GM21367 (cell line): ENCODE results near the gene GRID2.
"Not testable (repeated sequence)": the region's sequence is repeated elsewhere in the genome, so short reads cannot be mapped to it uniquely, and the experiment has no call there.

Experiments used
- ATAC-seq: cut with Tn5 transposase; IDR thresholded peaks from one replicate; pipeline ENCODE4 v1.9.1; 2021; ENCODE audit not compliant: unreplicated experiment

GRID2 gene

DNA sequence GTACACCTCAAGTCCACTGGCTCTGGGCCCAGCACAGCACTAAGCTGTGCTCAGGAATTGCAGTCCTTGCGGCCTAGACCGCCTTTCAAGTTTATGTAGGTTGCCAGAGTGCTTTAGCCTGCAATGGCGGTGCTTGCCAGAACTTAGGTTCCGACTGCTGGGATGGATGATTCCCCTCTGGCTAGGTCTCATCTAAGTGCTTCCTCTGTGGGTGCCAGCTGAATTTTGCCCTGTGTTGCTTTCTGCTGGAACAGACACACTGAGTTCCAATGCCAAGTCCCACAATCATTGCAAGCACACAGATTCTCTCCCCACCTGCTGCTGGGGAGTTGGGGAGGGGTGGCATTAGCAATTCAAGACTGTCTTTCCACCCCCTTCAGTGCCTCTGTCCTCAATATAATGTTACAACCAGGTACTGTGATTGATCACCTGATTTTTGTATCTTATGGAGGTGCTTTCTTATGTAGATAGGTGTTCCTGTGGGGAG is 129.5 kb downstream of the GRID2 start:
- ATAC-seq = no peak

DNA sequence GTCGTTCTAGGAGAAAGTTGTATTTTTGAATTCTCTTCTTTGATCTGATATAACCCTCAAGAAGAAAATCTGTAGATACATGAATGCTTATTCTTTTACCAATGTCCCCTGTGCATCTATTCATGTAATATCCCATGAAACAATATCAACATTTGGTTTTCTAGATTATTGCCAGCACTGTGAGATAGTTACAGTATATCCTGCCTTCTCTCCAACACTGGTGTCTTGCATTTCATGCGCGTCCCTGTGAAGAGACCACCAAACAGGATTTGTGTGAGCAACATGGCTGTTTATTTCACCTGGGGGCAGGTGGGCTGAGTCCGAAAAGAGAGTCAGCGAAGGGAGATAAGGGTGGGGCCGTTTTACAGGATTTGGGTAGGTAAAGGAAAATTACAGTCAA is 135.0 kb downstream of the GRID2 start:
- not testable (repeated sequence) for ATAC-seq

DNA sequence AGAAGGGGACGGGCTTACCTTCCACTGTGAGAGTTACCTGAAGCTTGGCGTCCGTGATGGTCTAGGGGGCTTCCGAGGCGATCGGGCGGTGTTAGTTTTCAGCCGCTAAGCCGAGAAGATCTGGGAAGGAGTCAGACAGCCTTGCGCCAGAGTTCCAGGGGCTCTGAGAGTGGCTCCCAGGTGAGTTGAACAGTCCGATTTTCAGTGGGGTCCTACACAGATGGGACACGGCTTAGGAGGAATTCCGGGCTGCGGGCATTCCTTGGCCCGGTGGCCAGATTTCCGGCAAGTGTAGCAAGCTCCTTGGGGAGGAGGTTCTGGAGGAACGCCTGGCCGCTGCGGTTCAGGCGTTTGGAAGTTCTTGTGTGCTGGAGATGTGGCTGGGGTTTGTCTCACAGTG is 138.4 kb downstream of the GRID2 start:
- ATAC-seq = not testable (repeated sequence)

DNA sequence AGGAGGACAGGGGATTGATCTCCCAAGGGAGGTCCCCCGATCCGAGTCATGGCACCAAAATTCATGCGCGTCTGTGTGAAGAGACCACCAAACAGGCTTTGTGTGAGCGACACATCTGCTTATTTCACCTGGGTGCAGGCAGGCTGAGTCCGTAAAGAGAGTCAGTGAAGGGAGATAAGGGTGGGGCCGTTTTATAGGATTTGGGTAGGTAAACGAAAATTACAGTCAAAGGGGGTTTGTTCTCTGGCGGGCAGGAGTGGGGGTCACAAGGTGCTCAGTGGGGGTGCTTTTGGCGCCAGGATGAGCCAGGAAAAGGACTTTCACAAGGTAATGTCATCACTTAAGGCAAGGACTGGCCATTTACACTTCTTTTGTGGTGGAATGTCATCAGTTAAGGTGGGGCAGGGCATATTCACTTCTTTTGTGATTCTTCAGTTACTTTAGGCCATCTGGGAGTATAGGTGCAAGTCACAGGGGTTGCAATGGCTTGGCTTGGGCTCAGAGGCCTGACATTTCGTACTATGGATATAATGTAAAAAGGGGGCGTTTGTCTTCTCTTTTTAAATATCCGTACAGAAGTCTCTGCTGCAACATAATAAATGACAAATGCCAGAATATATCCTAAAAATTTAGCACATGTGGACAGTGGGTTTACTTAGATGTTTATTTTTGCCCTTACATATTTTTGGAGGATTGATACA is 140.5 kb downstream of the GRID2 start:
- ATAC-seq = not testable (repeated sequence)

DNA sequence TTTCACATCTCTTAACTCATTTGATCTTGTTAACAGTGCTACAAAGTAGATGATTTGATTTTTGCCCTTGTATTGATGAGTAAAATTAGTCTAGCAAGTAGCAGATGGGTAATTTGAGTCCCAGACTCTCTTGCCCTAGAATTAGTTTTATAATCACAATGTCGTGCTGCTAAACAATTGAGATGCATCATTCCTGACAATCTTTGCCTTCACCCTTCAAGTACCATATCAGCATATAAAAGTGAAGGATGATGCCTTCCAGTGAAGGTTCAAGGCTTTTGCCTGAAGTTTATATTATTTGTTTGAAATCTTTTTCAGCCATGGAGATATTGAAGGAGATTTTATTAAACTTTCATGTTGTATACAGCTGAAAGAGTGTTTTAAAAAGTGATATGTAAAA is 141.4 kb downstream of the GRID2 start:
- ATAC-seq = no peak

DNA sequence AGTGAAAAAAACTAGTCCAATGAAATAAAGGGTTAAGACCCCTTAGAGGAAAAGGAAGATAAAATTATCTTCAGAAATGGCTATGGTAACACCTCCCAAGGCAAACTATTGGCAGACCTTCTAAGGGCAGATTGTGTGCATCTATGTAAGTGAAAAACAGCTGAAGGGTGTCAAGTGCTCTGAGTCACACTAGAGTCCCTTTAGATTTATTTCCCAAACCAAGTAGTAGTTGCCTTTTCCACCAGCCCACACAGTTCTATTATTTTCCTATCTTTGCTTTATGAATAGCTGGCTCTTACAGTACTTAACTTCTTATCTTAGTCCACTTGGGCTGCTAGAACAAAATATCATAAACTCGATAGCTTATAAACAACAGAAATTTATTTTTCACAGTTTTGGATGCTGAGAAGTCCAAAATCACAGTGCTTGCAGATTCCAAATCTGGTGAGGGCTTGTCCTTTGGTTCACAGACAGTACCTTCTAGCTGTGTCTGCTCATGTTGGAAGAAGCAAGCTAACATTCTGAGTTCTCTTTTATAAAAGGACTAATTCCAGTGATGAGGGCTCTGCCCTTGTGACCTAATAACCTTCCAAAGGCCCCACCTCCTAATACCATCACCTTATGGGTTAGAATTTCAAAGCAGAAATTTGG is 143.6 kb downstream of the GRID2 start:
- no peak for ATAC-seq

DNA sequence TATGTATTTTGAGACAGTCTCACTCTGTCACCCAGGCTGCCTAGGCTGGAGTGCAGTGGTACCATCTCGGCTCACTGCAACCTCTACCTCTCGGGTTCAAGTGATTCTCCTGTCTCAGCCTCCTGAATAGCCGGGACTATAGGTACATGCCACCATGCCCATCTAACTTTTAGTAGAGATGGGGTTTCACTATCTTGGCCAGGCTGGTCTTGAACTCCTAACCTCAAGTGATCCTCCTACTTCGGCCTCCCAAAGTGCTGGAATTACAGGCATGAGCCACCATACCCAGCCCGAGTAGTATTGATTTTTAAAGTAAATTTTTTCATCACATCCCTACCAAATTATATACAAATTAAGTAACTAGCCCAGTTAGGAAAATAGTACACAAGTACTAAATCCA is 144.4 kb downstream of the GRID2 start:
- ATAC-seq = not testable (repeated sequence)

DNA sequence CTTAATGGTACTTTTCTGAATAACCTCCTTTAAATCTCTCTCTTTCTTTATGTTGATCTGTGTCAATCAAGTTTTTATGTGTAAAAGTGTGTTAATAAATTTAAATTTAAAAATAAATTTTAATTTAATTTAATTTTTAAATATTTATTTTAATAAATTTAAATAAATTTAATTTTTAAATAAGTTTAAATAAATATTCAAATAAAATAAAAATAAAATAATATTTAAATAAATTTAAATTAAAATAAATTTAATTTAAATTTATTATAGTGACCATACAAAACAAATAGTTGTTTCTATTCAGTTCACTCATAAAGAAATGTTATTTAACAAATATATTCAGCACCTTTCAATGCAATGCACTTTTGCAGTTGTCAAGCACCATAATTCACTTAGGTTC is 146.9 kb downstream of the GRID2 start:
- ATAC-seq = no peak

DNA sequence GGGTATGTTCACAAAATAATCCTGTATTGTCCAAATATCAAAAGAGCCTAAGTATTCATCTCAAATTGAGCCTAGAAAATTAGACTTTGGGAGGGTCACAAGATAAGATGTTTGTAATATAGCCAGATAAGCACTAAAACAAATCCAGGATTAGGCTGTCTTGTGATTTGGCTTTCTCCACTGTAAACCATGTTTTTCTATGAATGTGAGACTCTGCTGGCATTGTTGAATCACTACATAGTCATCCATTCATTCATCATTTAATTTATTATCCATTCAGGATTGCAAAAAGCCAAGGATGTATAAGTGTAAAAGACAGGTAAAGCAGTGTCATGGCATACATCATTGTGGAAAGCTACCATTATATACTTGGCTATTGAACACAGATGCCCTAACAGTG is 148.0 kb downstream of the GRID2 start:
- no peak for ATAC-seq

DNA sequence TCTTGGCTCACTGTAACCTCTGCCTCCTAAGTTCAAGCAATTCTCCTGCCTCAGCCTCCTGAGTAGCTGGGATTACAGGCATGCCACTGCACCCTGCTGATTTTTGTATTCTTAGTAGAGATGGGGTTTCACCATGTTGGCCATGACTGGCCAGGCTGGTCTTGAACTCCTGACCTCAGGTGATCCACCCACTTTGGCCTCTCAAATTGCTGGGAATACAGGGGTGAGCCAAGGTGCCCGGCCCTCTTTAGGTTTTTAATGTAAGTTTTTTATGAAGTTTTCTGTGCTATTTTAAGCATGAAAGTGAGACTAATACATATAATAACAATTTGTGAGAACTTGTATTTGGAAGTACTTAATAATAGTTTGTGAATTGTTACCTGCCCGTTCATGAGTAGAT is 148.6 kb downstream of the GRID2 start:
- not testable (repeated sequence) for ATAC-seq

DNA sequence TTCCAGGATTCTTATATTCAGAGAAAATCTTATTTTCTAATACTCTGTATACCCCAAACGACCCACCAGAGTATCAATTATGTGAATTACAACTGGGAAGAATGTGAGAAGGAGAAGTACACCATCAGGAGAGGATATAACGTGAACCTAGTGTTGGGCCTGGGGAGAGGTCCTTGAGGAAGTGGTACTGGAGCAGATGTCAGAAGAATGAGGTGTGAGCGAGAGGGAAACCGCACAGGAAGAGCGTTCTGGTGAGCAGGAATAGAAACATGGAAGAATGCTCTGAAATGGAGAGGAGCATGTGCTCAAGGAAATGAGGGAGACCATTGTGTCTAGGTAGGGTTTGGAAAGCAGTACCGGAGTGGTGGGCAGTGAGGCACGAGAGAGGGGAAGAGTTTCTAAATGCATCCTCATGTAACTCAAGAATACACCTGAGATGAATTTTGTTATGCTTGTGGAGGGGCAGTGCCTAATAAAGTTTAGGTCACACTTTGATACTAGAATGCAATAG is 151.6 kb downstream of the GRID2 start:
- ATAC-seq = no peak

DNA sequence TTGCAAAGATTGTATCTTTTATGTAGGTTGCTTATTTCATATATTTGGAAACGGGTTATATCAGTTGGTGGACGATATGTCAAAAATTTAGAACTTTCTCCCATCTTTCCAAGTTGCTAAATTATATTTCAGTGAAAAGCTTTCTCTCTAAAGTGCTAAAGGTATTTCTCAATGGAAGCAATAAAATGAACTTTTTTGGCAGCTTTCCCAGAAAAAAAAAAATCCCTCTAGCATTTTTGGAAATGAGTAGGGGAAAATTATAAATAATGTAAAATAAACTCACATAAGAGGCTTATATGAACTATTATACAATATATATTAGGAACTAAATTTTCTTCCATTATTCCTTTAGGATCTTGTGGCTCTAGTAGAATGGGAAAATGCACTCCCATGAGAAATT is 152.2 kb downstream of the GRID2 start:
- ATAC-seq = no peak

DNA sequence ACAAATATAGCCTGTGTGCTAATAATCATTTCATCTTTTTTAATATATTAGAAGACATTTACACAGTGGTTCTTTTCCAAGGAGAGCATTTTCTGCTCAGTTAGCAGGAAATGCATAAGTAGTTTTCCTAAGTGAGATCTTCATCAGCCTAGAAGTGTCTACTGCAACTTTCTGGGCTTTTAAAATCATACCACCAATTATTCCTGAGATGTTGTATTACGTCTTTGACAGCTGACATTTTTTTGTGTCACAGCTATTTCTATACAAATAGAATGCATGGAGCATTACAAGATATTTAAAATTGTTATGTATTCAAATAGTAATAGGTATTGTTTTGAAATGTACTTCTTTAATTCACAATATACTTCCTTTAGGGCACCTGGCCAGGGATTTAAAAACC is 158.0 kb downstream of the GRID2 start:
- no peak for ATAC-seq

DNA sequence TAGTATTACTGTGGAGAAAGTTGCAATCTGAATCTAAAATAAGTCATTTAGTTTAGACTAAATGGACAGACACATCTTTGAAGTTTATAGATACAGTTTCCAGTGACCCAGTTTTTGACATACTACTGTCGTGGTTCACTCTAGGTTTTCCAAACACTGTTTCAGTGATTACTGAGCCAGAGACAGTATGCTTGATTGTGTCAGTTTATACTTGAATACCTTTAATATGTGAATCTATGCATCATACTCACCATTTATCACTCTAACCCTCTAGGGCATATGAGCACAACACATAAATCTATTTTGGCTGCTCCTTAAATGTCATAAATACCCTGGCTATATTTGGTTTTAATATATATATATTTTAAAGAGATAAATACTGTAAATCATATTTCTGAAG is 173.5 kb downstream of the GRID2 start:
- no peak for ATAC-seq

DNA sequence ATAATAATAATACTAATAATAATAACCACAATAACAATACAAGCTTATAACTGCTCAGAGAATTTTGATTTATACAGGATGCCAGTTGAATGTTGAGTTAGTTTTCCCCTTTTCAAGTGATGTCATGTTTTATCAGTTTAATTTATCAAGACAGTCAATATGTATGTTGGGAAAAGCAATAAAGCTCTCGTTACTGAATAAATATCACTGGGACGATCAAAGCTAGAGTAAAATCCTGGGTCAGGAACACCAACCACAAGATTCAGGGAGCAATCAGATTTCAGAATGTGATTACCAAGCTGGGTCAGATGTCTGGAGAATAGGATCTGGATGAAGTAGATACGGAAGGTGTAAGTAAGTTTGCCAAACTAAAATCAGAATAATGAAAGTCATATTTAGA is 179.6 kb downstream of the GRID2 start:
- no peak for ATAC-seq

DNA sequence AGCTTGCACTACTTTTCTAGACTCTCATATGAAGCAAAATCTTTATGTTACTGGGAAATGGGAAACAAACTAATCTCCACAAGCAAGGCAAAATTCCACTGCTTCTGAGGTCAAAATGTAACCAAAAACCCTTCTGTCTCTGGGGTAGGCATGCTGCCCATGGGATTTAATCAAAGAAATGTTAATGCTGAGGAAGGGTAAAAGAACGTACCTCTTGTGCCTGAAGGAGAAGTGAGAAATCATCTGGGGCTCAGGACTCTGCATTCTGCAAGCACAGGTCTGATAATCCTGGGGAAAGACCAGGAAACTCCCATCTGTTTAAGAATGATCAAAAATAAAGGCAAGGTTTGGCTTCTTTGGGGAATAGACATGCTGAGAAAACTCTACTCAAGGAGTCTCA is 184.7 kb downstream of the GRID2 start:
- no peak for ATAC-seq

DNA sequence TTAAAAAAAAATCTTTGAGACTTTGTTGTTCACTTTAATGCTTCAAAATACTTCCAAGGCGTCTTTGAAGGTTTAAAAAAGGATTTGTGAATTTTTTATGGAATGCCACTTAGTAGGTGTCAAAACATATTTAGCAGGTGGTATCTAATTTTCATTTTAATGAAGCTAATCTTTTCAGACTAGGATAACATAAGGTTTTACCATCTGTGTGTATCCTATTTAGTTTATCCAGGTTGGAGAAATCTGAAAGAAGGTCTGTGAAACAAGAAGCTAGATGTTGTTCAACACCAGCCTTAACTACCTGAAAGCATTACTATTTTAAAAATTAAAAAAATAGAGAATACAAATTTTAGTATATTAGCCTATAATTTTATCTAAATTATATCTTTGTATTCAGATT is 193.4 kb downstream of the GRID2 start:
- no peak for ATAC-seq

DNA sequence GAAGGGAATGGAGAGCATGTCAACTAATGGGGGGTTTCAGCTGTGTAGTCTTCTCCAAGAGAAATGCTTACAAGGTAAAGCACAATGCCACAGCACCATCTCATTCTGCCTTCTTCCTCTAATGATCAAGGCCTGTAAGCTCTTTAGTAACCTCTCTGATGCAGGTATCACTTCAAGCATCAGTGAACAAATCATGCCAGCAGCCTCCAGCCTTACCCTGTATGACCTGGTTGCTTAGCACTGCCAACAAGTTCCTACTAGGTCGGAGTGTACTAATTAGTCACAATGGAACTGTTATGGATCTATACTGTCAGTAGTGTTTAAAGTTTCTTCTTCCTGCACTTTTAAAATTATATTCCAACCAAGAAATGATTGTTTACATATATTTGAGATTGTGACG is 197.7 kb downstream of the GRID2 start:
- no peak for ATAC-seq

DNA sequence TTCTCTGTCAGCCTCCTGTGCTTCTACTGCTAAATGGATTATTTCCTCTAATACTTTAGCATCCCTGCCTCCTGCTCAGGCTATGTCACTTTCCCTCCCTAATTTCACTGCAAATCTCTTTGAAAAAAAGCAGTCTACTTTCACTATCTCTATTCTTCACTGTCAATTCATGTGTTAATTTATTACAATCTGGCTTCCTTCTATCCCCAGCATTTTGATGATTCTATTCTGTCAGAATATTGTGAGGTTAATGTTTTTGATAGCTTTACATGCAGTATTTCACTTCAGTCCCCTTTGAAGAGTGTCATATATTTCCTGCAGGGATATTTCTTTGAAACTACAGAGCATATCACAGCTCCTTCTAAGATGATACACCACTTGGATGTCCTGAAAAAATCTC is 203.2 kb downstream of the GRID2 start:
- no peak for ATAC-seq

DNA sequence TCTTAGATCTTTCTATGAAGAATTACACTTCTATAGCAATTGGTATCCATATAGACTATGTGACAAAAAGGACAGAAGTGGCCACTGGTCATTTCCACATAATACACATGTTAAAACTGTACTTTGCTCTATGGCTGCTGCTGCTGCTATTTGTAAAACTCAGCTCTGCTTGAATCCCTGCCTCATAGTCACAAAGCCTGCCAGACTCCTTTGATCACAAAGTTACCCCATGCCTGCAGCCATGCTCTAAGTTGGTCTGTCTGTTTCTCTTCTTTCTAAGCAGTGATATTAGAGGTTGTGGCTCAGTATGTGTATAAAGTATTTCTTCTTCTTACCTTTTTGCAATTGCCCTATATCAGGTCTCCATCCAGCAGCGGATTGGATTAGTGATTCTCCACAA is 210.9 kb downstream of the GRID2 start:
- ATAC-seq = no peak

DNA sequence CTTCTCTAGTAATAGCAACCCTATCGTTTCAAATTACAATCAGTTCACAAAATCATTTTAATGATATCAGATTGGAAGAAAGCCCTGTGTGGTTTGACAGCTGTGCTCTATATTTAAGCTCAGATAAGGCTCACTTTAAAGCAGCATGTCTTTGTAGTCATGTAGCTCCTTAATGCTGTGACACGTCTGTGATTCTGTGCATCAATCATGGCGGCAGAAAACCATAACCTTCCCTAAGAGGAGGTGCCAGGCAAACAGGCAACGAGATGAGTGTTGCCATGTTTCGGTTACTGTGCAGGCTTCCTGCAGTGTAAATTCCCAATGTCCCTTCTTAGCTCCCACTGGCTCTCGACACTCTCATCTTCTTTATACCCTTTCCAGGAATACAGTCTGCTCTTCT is 212.7 kb downstream of the GRID2 start:
- ATAC-seq = no peak

DNA sequence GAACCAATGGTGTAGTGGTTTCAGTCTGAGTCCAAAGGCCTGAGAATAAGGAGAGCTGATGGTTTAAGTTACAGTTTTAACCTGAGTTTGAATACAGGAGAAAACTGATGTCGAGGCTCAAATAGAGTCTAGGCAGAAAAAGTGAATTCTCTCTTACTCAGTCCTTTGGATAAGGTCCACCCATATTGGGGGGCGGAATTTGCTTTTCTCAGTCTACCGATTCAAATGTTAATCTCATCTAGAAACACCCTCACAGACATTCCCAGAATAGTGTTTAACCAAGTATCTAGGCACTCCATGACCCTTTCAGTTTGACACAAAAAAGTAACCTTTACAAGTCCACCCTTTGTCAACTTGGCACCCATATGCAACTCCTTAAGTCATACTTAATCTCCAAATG is 216.0 kb downstream of the GRID2 start:
- no peak for ATAC-seq

DNA sequence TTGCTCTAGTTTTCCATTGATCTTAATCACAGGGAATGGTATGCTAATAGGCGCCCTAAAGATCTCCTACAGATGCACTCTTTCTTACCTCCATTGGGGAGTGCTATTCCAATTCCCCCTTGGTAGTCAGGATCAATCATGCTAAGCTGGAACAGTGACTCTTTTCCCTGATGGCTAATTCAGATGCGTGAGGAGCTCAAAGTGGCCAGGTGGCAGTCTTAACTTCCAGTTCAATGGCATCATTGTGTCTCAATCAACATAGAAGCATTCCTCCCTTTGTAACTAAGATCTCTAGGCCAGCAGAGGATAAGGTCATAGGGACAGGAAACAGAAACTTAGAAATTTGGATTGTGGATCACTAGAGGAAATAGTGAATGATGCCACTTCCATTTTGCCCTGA is 216.8 kb downstream of the GRID2 start:
- no peak for ATAC-seq
